HepG2 (cell line): Measurements from ENCODE around the gene DYNC1I2. TPM values are rescaled to one million over a fixed set of nuclear protein-coding genes. Genes with fewer than 3 reads are reported as not detected.

Source experiments
- polyA plus RNA-seq, 8 experiments: library from polyadenylated mRNA; depleted of rRNA in 3 of 8; stranded (reverse) in 7 of 8; unstranded in 1 of 8; fragments of >200 nt; fragmentation: Illumina TruSeq in 4 of 8; extraction: Trizol in 4 of 8; gene quantifications; 2 replicates each; pipeline versions ENCODE4 v1.2.1 to v1.2.3, GENCODE V29; 2011 to 2016; ENCODE audit warnings: low read depth in 4 of 8, missing spikeins in 1 of 8, mixed read lengths in 1 of 8; ENCODE audit not compliant: insufficient read depth in 1 of 8
- total RNA-seq, 5 experiments: library from RNA; depleted of rRNA; stranded (reverse); fragments of >200 nt; fragmentation: Illumina TruSeq; extraction: Trizol; gene quantifications; 2 replicates each; pipeline ENCODE4 v1.2.3, GENCODE V29; 2016; ENCODE audit warnings: low read depth in 1 of 5
- TF ChIP-seq, protein P1 (sequence below): sonication (generic); formaldehyde crosslinking; IDR thresholded peaks from 2 replicates; pipeline ENCODE4 v1.5.0; 2020; ENCODE audit warnings: mild to moderate bottlenecking, missing genetic modification reagents
- TF ChIP-seq, protein P2 (sequence below): sonication (generic); formaldehyde crosslinking; IDR thresholded peaks from 2 replicates; pipeline ENCODE4 v1.9.0; 2021; ENCODE audit warnings: mild to moderate bottlenecking, missing genetic modification reagents

DYNC1I2 gene
- total and polyA plus RNA-seq, 2 of the 13 experiments (the other 11 are each of a cell fraction or from before 2014, with no cell fraction given) = 84.0 to 99.8 TPM

DNA sequence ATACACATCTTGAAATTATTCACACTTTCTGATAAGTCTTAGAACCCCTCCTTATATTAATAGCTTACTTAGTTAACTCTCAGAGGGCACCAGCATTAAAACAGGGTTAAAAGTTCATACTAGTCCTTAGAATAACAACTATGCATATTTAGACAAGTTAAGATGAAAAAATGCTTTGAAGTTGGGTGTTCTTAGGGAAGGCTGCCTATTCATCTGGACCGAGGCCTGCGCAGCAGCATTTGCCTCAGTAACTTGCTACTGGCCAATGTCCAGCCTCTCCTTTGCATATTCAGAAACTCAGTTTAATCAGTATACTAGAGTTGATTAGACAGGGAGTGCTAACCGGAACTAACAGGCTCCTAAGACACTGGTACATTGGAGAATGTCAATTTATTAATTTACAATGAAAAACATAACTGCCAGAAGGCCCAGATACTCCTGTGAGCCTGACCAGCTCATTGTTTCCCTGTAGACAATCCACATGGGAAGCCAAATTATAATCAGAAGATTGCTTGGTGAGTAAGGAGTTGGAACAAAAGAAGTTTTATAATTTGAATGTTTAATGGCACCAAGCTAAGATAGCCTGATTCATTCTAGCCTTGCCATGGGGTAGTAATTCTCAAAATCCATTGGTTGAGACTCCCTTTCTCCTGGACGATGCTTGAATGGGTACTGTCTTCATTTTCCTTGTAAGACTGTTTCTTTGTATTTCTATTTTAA is 48.9 kb downstream of the DYNC1I2 start (continued):
- TF ChIP-seq, protein P1, sequence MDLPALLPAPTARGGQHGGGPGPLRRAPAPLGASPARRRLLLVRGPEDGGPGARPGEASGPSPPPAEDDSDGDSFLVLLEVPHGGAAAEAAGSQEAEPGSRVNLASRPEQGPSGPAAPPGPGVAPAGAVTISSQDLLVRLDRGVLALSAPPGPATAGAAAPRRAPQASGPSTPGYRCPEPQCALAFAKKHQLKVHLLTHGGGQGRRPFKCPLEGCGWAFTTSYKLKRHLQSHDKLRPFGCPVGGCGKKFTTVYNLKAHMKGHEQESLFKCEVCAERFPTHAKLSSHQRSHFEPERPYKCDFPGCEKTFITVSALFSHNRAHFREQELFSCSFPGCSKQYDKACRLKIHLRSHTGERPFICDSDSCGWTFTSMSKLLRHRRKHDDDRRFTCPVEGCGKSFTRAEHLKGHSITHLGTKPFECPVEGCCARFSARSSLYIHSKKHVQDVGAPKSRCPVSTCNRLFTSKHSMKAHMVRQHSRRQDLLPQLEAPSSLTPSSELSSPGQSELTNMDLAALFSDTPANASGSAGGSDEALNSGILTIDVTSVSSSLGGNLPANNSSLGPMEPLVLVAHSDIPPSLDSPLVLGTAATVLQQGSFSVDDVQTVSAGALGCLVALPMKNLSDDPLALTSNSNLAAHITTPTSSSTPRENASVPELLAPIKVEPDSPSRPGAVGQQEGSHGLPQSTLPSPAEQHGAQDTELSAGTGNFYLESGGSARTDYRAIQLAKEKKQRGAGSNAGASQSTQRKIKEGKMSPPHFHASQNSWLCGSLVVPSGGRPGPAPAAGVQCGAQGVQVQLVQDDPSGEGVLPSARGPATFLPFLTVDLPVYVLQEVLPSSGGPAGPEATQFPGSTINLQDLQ (CRISPR knock-in tag) = no peak
- TF ChIP-seq, protein P2, sequence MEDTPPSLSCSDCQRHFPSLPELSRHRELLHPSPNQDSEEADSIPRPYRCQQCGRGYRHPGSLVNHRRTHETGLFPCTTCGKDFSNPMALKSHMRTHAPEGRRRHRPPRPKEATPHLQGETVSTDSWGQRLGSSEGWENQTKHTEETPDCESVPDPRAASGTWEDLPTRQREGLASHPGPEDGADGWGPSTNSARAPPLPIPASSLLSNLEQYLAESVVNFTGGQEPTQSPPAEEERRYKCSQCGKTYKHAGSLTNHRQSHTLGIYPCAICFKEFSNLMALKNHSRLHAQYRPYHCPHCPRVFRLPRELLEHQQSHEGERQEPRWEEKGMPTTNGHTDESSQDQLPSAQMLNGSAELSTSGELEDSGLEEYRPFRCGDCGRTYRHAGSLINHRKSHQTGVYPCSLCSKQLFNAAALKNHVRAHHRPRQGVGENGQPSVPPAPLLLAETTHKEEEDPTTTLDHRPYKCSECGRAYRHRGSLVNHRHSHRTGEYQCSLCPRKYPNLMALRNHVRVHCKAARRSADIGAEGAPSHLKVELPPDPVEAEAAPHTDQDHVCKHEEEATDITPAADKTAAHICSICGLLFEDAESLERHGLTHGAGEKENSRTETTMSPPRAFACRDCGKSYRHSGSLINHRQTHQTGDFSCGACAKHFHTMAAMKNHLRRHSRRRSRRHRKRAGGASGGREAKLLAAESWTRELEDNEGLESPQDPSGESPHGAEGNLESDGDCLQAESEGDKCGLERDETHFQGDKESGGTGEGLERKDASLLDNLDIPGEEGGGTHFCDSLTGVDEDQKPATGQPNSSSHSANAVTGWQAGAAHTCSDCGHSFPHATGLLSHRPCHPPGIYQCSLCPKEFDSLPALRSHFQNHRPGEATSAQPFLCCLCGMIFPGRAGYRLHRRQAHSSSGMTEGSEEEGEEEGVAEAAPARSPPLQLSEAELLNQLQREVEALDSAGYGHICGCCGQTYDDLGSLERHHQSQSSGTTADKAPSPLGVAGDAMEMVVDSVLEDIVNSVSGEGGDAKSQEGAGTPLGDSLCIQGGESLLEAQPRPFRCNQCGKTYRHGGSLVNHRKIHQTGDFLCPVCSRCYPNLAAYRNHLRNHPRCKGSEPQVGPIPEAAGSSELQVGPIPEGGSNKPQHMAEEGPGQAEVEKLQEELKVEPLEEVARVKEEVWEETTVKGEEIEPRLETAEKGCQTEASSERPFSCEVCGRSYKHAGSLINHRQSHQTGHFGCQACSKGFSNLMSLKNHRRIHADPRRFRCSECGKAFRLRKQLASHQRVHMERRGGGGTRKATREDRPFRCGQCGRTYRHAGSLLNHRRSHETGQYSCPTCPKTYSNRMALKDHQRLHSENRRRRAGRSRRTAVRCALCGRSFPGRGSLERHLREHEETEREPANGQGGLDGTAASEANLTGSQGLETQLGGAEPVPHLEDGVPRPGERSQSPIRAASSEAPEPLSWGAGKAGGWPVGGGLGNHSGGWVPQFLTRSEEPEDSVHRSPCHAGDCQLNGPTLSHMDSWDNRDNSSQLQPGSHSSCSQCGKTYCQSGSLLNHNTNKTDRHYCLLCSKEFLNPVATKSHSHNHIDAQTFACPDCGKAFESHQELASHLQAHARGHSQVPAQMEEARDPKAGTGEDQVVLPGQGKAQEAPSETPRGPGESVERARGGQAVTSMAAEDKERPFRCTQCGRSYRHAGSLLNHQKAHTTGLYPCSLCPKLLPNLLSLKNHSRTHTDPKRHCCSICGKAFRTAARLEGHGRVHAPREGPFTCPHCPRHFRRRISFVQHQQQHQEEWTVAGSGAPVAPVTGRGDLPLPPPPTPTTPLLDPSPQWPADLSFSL (CRISPR knock-in tag) = no peak
